Loucy (cell line): ENCODE data around the gene MAP6.

ENCODE experiments used
- H2AFZ ChIP-seq: fragments of 200-600 bp; sonication (generic); 2 replicates; pipeline ENCODE4 v1.6.0; 2016; ENCODE audit warnings: antibody characterized with exemption, mild to moderate bottlenecking, low read length, moderate library complexity
- H3F3A ChIP-seq: fragments of 200-600 bp; 2 replicates; pipeline ENCODE4 v1.6.0; 2016; ENCODE audit warnings: antibody characterized with exemption, low read depth, mild to moderate bottlenecking
- H3K27me3 ChIP-seq: fragments of 200-600 bp; sonication (generic); 2 replicates; pipeline ENCODE4 v1.6.1; 2014; ENCODE audit warnings: low read length, mild to moderate bottlenecking; ENCODE audit not compliant: insufficient read depth, poor library complexity, severe bottlenecking
- H3K36me3 ChIP-seq: fragments of 200-600 bp; sonication (generic); 2 replicates; pipeline ENCODE4 v1.6.1; 2016; ENCODE audit warnings: low read length; ENCODE audit not compliant: insufficient read depth
- H3K4me1 ChIP-seq: fragments of 200-600 bp; sonication (generic); 2 replicates; pipeline ENCODE4 v1.5.1; 2014; ENCODE audit warnings: low read length, mild to moderate bottlenecking; ENCODE audit not compliant: insufficient read depth, poor library complexity, severe bottlenecking
- H3K4me2 ChIP-seq: fragments of 200-600 bp; sonication (generic); 2 replicates; pipeline ENCODE4 v1.6.0; 2014; ENCODE audit warnings: antibody characterized with exemption, low read length, low read depth, mild to moderate bottlenecking; ENCODE audit not compliant: poor library complexity, severe bottlenecking
- H3K4me3 ChIP-seq: fragments of 200-600 bp; sonication (generic); 2 replicates; pipeline ENCODE4 v1.5.1; 2014; ENCODE audit warnings: low read length, mild to moderate bottlenecking, mixed read lengths; ENCODE audit not compliant: poor library complexity, severe bottlenecking
- H3K79me2 ChIP-seq: fragments of 200-600 bp; sonication (generic); 2 replicates; pipeline ENCODE4 v1.6.1; 2014; ENCODE audit warnings: low read length; ENCODE audit not compliant: insufficient read depth
- H3K9ac ChIP-seq: fragments of 200-600 bp; sonication (generic); 2 replicates; pipeline ENCODE4 v1.6.0; 2014; ENCODE audit warnings: mild to moderate bottlenecking, low read depth, low read length, moderate library complexity; ENCODE audit not compliant: poor library complexity, severe bottlenecking
- H3K9me2 ChIP-seq: fragments of 200-600 bp; sonication (generic); replicated peaks from 2 replicates; pipeline ENCODE4 v1.6.1; 2016; ENCODE audit warnings: low read depth, low read length, mixed read lengths
- H3K9me3 ChIP-seq: fragments of 200-600 bp; sonication (generic); 2 replicates; pipeline ENCODE4 v1.6.1; 2014; ENCODE audit warnings: mild to moderate bottlenecking, antibody characterized with exemption, low read length, low read depth; ENCODE audit not compliant: insufficient read depth
- H4K20me1 ChIP-seq: fragments of 200-600 bp; sonication (generic); 2 replicates; pipeline ENCODE4 v1.6.0; 2014; ENCODE audit warnings: antibody characterized with exemption, low read length, mild to moderate bottlenecking; ENCODE audit not compliant: insufficient read depth, poor library complexity, severe bottlenecking
- EZH2phosphoT487 ChIP-seq: fragments of 200-600 bp; IDR thresholded peaks from 2 replicates; pipeline ENCODE4 v1.6.1; 2018; ENCODE audit warnings: antibody characterized with exemption, mild to moderate bottlenecking, moderate library complexity, borderline replicate concordance
- TF ChIP-seq, protein P1 (sequence below): fragments of 200-600 bp; sonication (generic); conservative IDR thresholded peaks from 2 replicates; pipeline ENCODE4 v1.5.1; 2014; ENCODE audit warnings: mild to moderate bottlenecking, antibody characterized with exemption, low read length

MAP6 gene

DNA sequence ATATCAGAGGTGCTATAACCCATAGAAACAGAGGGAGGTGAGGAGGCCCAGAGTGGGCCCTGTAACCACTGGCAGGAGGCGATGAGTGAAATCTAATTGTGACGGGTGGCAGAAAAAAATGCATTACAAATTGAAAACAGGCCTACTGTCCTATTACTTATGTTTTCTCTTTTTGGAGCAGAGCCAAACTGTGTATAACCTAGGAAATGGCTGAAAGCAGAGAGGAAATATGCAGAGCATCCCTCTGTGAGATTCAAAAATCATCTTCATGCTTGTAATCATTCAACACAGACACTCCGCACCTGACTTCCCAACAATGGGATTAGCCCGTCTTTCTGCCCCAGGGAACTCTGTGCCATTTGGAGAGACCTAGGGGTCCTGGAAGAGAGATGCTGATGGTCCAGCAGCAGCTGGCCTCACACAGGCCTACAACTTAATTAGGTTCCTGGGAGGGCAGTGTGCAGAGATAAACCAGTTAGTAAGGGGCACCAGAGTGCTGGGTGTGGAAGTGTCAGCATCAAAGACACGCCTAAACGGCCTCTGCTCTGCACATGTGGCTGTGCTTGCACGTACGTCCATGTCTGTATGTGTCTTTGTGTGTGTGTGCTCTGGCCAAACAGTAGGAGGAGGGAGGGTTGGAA lies 41.8 kb downstream of the MAP6 start:
- H3K36me3 ChIP-seq: no peaks in the 10 kb centered on the region
- no peak overlapping the region for H2AFZ ChIP-seq
- no peaks in the 10 kb centered on the region for H3K4me1 ChIP-seq
- H3K27me3 ChIP-seq: no peaks in the 10 kb centered on the region
- no peaks in the 10 kb centered on the region for H3K9me2 ChIP-seq
- H3K4me2 ChIP-seq: no peak overlapping the region
- H3K4me3 ChIP-seq: no peak overlapping the region
- no peak overlapping the region for H3K9ac ChIP-seq
- H3K79me2 ChIP-seq: no peaks in the 10 kb centered on the region
- no peaks in the 10 kb centered on the region for H3F3A ChIP-seq
- no peaks in the 10 kb centered on the region for H4K20me1 ChIP-seq
- TF ChIP-seq, protein P1, sequence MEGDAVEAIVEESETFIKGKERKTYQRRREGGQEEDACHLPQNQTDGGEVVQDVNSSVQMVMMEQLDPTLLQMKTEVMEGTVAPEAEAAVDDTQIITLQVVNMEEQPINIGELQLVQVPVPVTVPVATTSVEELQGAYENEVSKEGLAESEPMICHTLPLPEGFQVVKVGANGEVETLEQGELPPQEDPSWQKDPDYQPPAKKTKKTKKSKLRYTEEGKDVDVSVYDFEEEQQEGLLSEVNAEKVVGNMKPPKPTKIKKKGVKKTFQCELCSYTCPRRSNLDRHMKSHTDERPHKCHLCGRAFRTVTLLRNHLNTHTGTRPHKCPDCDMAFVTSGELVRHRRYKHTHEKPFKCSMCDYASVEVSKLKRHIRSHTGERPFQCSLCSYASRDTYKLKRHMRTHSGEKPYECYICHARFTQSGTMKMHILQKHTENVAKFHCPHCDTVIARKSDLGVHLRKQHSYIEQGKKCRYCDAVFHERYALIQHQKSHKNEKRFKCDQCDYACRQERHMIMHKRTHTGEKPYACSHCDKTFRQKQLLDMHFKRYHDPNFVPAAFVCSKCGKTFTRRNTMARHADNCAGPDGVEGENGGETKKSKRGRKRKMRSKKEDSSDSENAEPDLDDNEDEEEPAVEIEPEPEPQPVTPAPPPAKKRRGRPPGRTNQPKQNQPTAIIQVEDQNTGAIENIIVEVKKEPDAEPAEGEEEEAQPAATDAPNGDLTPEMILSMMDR: no peak
- no peak for TF ChIP-seq EZH2phosphoT487
- no peaks in the 10 kb centered on the region for H3K9me3 ChIP-seq

DNA sequence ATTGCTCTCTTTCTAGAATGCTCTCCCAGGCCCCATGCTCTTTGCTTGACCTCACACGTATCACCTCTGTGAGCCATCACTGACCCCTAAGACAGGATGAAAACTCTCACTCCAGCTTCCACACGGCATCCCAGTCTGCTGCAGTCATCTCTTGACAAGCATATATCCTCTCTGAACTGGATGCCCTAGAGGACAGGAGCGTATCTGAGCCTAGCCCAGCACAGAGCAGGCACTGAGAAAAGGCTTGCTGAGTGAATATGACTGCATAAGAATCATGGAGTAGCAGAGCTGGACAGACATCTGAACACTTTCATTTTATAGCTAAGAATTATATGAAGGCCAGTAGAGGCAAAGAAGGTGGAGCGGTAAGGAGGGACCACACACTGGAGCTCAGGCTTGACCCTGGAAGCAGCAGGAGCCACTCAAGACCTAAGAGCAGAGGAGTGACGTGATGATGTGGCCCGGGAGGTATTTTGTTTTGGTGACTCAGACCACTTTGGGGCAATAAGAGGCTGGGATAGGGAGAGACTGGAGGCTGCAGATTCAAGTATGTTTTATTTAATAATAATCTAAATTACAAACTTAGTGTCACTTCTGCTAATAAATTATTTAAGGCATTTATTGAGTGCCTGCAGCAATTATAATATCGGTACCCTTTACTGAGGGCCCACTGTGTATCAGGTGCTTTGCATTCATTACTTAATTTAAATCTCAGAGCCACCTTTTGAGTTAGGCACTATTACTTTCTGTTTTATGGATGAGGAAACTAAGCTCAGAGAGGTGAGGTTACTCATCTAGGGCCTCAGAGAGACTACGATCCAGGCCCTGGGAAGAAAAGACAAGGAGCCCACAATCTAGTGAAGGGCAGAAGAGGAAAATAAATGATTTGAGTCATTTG lies 42.6 kb downstream of the MAP6 start:
- Histone ChIP-seq H3K27me3 (no peaks in the 10 kb centered on the region), H3K9me3 (no peaks in the 10 kb centered on the region), H3K79me2 (no peaks in the 10 kb centered on the region), H3K9ac (no peak overlapping the region), H3F3A (no peaks in the 10 kb centered on the region), H3K4me1 (no peaks in the 10 kb centered on the region), H4K20me1 (no peaks in the 10 kb centered on the region), H3K9me2 (no peaks in the 10 kb centered on the region), H3K36me3 (no peaks in the 10 kb centered on the region), H3K4me3 (no peak overlapping the region), H3K4me2 (no peak overlapping the region), H2AFZ (no peak overlapping the region)
- TF ChIP-seq EZH2phosphoT487: no peak
- TF ChIP-seq, protein P1: no peak

DNA sequence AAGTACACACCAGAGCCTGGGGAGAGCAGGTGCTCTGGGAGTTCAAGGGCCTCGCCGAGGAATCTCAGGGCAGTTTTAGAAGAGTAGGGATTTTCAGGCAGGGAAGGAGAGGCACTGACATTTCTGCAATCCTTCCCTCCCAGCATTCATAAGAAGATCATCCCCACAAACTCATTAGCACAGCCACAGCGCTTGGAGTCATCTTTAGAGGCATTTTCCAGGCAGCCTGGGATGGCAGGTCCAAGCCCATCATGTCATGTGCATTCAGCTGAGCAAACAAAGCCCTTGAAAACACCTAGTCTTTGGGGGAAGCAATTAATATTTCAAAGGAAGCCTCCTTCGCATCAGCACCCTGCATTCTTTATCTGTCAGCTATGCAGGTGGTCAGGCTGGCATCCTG lies 43.8 kb downstream of the MAP6 start:
- Histone ChIP-seq H4K20me1 (no peaks in the 10 kb centered on the region), H3K79me2 (no peaks in the 10 kb centered on the region), H3K9me3 (no peaks in the 10 kb centered on the region), H3K4me1 (no peaks in the 10 kb centered on the region), H3K9ac (no peak overlapping the region), H3K27me3 (no peaks in the 10 kb centered on the region), H3F3A (no peaks in the 10 kb centered on the region), H3K9me2 (no peaks in the 10 kb centered on the region), H3K4me3 (no peak overlapping the region), H2AFZ (peak overlapping the region; percentile 19; the same call in 1 of the 2 replicates), H3K36me3 (no peaks in the 10 kb centered on the region), H3K4me2 (no peak overlapping the region)
- TF ChIP-seq, protein P1: no peak
- no peak for TF ChIP-seq EZH2phosphoT487
